Measurements from ENCODE around the gene CHURC1.
"Not testable (repeated sequence)": the region's sequence is repeated elsewhere in the genome, so short reads cannot be mapped to it uniquely, and the experiment has no call there.

The CHURC1 gene

GRCh38 chr14:64906022-64906421, 8.2 kb upstream of the CHURC1 start:
- TF ChIP-seq CTCF (conservative IDR thresholded peaks at IDR 0.05; ENCODE audit: low read depth, low read length): no peak
- no peak for DNase-seq (ENCODE audit: low read depth)
- H3K4me3 ChIP-seq (ENCODE audit: low read length): no peak overlapping the region

- TF ChIP-seq CTCF (conservative IDR thresholded peaks at IDR 0.05; ENCODE audit: low read depth, low read length): peak; percentile 87
- H3K4me3 ChIP-seq (ENCODE audit: low read length): no peak overlapping the region
- DNase-seq (ENCODE audit: low read depth): no peak
Measured at GRCh38 chr14:64910847-64911495, 3.3 kb upstream of the CHURC1 start.

- DNase-seq (ENCODE audit: low read depth): no peak
- H3K4me3 ChIP-seq (ENCODE audit: low read length): no peak overlapping the region
- no peak for TF ChIP-seq CTCF (conservative IDR thresholded peaks at IDR 0.05; ENCODE audit: low read depth, low read length)
Measured at GRCh38 chr14:64912261-64912660, 2.0 kb upstream of the CHURC1 start.

- not testable (repeated sequence) for DNase-seq (ENCODE audit: low read depth); H3K4me3 ChIP-seq (ENCODE audit: low read length)
Measured at GRCh38 chr14:64913477-64913876, 778 bp upstream of the CHURC1 start.

GRCh38 chr14:64915029-64915424, 772 bp downstream of the CHURC1 start:
- H3K4me3 ChIP-seq (ENCODE audit: low read length): peak overlapping the region; percentile 98
- no peak for TF ChIP-seq CTCF (conservative IDR thresholded peaks at IDR 0.05; ENCODE audit: low read depth, low read length)
- DNase-seq (ENCODE audit: low read depth): no peak

- no peak for DNase-seq (ENCODE audit: low read depth)
- H3K4me3 ChIP-seq (ENCODE audit: low read length): no peak overlapping the region
- TF ChIP-seq CTCF (conservative IDR thresholded peaks at IDR 0.05; ENCODE audit: low read depth, low read length): no peak
Measured at GRCh38 chr14:64915797-64916196, 1.5 kb downstream of the CHURC1 start.

- DNase-seq (ENCODE audit: low read depth): no peak
- H3K4me3 ChIP-seq (ENCODE audit: low read length): no peak overlapping the region
Measured at GRCh38 chr14:64918216-64918615, 4.0 kb downstream of the CHURC1 start.

More at GRCh38 chr14:64918216-64918615, 4.0 kb downstream of the CHURC1 start:
- TF ChIP-seq CTCF (conservative IDR thresholded peaks at IDR 0.05; ENCODE audit: low read depth, low read length): no peak

Measured in retinal pigment epithelial cell (primary cell).